HFF-Myc (cell line): ENCODE results near the gene ACVR2B.

Source experiments
- DNase-seq: peaks from one replicate; pipeline ENCODE4 v3.0.0-alpha.2; 2011; ENCODE audit warnings: low read depth; ENCODE audit errors: extremely low read depth
- H3K4me3 ChIP-seq: replicated peaks from 2 replicates; pipeline ENCODE4 v1.5.1; 2011; ENCODE audit warnings: low read depth, mild to moderate bottlenecking, control low read depth, low read length
- CTCF ChIP-seq: IDR thresholded peaks from 2 replicates; pipeline ENCODE4 v1.5.1; 2012; ENCODE audit warnings: mild to moderate bottlenecking, low read depth, low read length, control low read depth; ENCODE audit errors: missing control alignments

The ACVR2B gene

GRCh38 chr3:38455639-38456430, 2.1 kb downstream of the ACVR2B start:
- no peak for TF ChIP-seq CTCF
- no peak for DNase-seq
- H3K4me3 ChIP-seq = peak overlapping the region; percentile 78

DNA sequence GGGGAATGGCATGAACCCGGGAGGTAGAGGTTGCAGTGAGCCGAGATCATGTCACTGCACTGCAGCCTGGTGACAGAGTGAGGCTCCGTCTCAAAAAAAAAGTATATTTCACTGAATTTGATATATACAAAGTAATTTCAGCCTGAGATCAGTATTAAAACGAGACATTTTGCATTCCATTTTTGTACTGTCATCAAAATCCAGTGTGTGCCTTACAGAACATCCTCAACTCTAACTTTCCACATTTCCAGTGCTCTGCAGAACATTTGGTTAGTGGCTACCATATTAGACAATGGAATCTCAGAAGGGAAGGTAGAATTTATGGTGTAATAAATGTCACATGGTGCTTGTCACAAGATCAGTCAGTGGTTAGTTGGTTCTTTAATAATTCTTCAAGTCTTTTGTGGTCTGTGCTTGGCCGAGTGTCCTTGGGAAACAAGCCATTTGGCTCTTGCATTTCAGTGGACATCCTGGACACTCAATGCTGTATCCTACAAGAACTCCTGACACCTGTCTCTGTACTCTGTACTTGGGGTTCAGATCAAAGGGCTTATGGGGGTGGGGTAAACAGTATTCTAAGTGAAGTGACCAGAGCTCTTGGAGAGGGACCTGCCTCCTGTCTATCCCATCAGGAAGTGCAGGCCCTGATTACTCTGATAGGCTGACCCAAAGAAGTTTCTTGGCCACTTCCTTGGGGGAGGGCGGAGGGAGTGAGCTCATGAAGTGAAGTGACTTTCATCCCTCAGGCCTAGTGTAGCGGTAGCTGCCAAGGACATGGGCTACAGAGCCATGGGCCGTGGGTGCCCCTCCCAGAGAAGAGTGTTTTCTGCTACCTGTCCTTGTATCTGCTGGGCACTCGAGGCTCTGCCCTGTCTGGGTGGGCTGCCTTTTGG, 3.7 kb downstream of the ACVR2B start:
- DNase-seq = no peak
- TF ChIP-seq CTCF = no peak
- no peak overlapping the region for H3K4me3 ChIP-seq

- H3K4me3 ChIP-seq = no peak overlapping the region
- DNase-seq = no peak
- TF ChIP-seq CTCF = no peak
These were observed 5.3 kb downstream of the ACVR2B start for GRCh38 chr3:38458796-38459498.

DNA sequence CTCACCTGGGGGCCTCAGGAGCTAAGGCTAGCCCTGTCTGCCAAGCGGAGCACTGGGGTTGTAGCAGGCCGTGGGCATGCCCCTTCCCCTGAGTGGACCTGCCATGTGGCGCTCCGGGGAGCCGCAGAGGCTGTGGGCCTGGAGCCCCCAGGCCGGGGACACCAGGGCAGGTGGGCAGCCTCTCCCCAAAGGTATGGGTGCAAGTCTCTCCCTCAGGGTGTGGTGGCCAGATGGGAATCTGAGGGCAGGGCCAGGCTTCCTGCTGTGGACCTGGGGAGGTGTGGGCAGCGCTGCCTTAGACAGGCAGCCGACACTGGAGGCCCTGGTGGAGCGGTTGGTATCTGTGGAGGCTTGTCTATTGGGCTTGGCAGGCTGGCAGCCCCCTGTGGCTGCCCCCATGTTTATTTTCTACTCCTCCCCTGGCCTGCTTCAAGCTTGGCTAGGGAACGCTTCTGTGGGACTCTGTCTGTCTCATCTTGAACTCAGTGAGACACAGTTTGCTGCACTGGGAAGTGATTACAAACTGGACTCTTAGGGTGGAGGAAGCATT, 5.9 kb downstream of the ACVR2B start:
- no peak overlapping the region for H3K4me3 ChIP-seq
- TF ChIP-seq CTCF = no peak
- DNase-seq = no peak

DNA sequence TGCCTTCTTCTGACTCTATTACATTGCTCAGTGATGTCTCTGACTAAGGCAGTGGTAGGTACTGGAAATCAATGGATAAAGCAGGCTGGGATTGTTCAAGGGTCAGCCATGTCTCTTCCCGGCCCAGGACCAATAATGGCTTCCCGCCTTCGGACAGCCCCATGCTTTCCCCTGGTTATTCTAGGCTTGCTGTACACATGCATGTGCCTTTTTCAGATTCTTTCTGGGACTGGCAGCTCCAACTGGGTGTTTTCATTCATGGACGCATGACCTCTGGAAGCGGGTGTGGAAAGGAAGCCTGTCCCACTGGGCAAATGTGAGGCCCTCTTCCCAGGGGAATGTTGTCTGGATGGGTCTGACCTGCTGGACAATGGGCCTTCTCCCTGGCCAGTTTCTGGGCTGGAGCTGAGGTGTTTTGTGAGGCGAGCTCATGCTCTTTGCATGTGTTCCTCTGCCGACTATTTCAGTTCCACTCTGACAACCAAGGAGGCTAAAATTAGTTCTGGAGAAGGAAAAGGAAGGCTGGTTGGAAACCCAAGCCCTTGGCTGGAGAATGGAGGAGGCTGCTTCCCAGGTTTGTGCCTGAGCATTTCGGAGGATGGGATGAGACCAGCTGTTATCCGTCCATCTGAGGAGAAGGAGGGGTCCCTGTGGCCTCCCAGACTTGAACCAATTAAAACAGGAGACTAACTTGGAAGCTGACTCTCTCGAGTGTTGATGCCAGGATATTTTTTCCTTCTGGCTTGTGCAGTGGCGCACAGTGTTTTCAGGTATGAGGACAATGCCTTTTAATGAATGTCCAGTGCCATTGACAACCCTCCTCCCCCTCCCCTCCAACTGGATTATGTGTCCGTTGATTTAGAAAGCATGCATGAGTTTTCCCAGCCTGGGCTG, 6.9 kb downstream of the ACVR2B start:
- TF ChIP-seq CTCF = no peak
- H3K4me3 ChIP-seq = no peak overlapping the region
- no peak for DNase-seq
